ENCODE measurements around the gene CYP46A1.

The CYP46A1 gene

GRCh38 chr14:99716850-99717681, 33.0 kb downstream of the CYP46A1 start:
- no peak for DNase-seq

- no peak for DNase-seq
Observed at GRCh38 chr14:99717682-99718013, 33.5 kb downstream of the CYP46A1 start.

GRCh38 chr14:99718031-99718810, 34.1 kb downstream of the CYP46A1 start:
- DNase-seq, result no peak

GRCh38 chr14:99718811-99719192, 34.7 kb downstream of the CYP46A1 start:
- DNase-seq, result no peak

- DNase-seq, result no peak
Observed at GRCh38 chr14:99720941-99721791, 37.1 kb downstream of the CYP46A1 start.

- DNase-seq, result no peak
Observed at GRCh38 chr14:99721792-99722516, 37.9 kb downstream of the CYP46A1 start.

GRCh38 chr14:99722741-99723140, 38.6 kb downstream of the CYP46A1 start:
- no peak for DNase-seq

GRCh38 chr14:99724196-99724891, 40.2 kb downstream of the CYP46A1 start:
- no peak for DNase-seq

- DNase-seq, result no peak
Observed at GRCh38 chr14:99724939-99725773, 41.1 kb downstream of the CYP46A1 start.

GRCh38 chr14:99725774-99726537, 41.9 kb downstream of the CYP46A1 start:
- DNase-seq, result no peak

- no peak for DNase-seq
Observed at GRCh38 chr14:99726538-99727095, 42.5 kb downstream of the CYP46A1 start.

- no peak for DNase-seq
Observed at GRCh38 chr14:99727096-99727870, 43.2 kb downstream of the CYP46A1 start.

GRCh38 chr14:99728231-99728920, 44.3 kb downstream of the CYP46A1 start:
- DNase-seq, result no peak

- DNase-seq, result no peak
Observed at GRCh38 chr14:99728981-99729451, 44.9 kb downstream of the CYP46A1 start.

GRCh38 chr14:99729991-99730875, 46.1 kb downstream of the CYP46A1 start:
- peak; percentile 45 for DNase-seq

- no peak for DNase-seq
Observed at GRCh38 chr14:99730876-99731546, 46.9 kb downstream of the CYP46A1 start.

All from NCI-H510A treated with DMSO at 0.1 percent for 48 hours (cell line).